ENCODE data around the gene DNMT3L.

DNA sequence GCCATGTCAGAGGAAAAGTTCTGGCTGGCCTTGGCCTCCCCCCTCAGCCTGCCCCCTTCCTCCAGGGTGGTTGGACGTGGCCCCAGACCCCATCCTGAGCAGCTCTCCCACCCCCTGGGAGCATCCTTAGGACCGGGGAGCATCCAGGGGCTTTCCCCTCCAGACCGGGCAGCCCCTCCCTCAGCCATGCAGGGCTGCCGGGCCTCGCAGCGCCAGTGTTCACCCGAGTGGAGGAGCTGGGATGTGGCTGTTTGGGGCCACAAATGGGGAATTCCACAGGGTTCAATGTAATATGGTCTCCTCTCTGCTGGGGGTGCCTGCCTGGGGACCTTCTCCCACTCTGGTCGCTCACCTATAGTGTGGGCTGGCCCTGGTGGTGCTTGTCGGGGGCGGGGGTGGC is 33.9 kb upstream of the DNMT3L start:
- TF ChIP-seq, protein P1, sequence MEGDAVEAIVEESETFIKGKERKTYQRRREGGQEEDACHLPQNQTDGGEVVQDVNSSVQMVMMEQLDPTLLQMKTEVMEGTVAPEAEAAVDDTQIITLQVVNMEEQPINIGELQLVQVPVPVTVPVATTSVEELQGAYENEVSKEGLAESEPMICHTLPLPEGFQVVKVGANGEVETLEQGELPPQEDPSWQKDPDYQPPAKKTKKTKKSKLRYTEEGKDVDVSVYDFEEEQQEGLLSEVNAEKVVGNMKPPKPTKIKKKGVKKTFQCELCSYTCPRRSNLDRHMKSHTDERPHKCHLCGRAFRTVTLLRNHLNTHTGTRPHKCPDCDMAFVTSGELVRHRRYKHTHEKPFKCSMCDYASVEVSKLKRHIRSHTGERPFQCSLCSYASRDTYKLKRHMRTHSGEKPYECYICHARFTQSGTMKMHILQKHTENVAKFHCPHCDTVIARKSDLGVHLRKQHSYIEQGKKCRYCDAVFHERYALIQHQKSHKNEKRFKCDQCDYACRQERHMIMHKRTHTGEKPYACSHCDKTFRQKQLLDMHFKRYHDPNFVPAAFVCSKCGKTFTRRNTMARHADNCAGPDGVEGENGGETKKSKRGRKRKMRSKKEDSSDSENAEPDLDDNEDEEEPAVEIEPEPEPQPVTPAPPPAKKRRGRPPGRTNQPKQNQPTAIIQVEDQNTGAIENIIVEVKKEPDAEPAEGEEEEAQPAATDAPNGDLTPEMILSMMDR (optimal IDR thresholded peaks at IDR 0.05 in 1 of 3, IDR thresholded peaks at IDR 0.05 in 1 of 3, conservative IDR thresholded peaks at IDR 0.05 in 1 of 3; ENCODE audit: extremely low read depth in 1 of 3, insufficient read depth in 2 of 3, low read length in 3 of 3): no peak
- no peak for TF ChIP-seq EZH2 (IDR thresholded peaks at IDR 0.05; ENCODE audit: low read length)
